ENCODE results near the gene DIDO1. TPM values are rescaled to one million over a fixed set of nuclear protein-coding genes. Genes with fewer than 3 reads are reported as not detected.

DIDO1 gene
- total RNA-seq, 1 donor, result 46.3 TPM

DNA sequence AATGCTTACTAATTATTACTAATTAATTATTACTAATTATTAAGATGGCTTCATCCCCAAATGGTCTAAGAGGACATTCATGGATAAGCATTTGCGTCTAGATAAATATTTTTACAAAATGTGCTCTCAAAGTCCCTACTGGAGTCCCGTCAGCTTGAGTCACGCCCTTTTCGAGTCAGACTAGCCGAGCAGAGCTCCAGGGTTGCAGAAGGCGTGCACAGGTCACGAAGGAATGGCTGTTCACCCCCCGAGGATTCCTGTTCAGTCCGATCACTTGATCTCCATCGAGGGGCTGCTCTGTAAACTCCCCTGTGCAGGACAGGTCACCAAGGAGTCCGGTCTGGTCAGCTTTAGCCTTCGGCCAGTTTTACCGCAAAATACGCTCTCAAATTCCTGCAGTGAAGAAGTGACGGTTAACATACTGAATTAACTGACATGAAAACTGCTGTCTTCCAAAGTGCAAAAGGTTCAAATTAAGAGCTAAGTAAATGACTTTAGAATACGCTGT lies 84.5 kb downstream of the DIDO1 start:
- DNase-seq (ENCODE audit: insufficient read length, low spot score, missing footprints), result peak; percentile 41
- no peak overlapping the region for H2AFZ ChIP-seq (ENCODE audit: low read length)

GRCh38 chr20:62840244-62841197 lies 85.8 kb downstream of the DIDO1 start:
- no peak overlapping the region for H3K4me3 ChIP-seq (ENCODE audit: insufficient read depth, low read length)

More for the DNA sequence above, 84.5 kb downstream of the DIDO1 start:
- TF ChIP-seq, protein P1, sequence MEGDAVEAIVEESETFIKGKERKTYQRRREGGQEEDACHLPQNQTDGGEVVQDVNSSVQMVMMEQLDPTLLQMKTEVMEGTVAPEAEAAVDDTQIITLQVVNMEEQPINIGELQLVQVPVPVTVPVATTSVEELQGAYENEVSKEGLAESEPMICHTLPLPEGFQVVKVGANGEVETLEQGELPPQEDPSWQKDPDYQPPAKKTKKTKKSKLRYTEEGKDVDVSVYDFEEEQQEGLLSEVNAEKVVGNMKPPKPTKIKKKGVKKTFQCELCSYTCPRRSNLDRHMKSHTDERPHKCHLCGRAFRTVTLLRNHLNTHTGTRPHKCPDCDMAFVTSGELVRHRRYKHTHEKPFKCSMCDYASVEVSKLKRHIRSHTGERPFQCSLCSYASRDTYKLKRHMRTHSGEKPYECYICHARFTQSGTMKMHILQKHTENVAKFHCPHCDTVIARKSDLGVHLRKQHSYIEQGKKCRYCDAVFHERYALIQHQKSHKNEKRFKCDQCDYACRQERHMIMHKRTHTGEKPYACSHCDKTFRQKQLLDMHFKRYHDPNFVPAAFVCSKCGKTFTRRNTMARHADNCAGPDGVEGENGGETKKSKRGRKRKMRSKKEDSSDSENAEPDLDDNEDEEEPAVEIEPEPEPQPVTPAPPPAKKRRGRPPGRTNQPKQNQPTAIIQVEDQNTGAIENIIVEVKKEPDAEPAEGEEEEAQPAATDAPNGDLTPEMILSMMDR (IDR thresholded peaks at IDR 0.05; ENCODE audit: extremely low read depth, low read depth, low read length), result no peak
- Histone ChIP-seq H3K27me3 (ENCODE audit: insufficient read depth, low read length) (peaks cover 37% of the 10 kb centered on the region), H3K4me2 (ENCODE audit: insufficient read depth, low read length) (no peak overlapping the region), H3K9me3 (ENCODE audit: low read depth, low read length) (no peaks in the 10 kb centered on the region), H3K36me3 (ENCODE audit: insufficient read depth, low read length) (peaks cover 4% of the 10 kb centered on the region), H3K27ac (ENCODE audit: low read depth, low read length) (no peak overlapping the region), H3K4me1 (ENCODE audit: insufficient read depth, low read length) (no peaks in the 10 kb centered on the region), H3K4me3 (ENCODE audit: insufficient read depth, low read length) (no peak overlapping the region), H3K79me2 (ENCODE audit: insufficient read depth, low read length) (no peaks in the 10 kb centered on the region), H4K20me1 (ENCODE audit: insufficient read depth, low read length) (peaks cover 3% of the 10 kb centered on the region)

GRCh38 chr20:62839816-62840215 lies 86.5 kb downstream of the DIDO1 start:
- Histone ChIP-seq H3K4me2 (ENCODE audit: insufficient read depth, low read length) (no peak overlapping the region), H3K9me3 (ENCODE audit: low read depth, low read length) (no peaks in the 10 kb centered on the region), H3K4me1 (ENCODE audit: insufficient read depth, low read length) (no peaks in the 10 kb centered on the region), H3K36me3 (ENCODE audit: insufficient read depth, low read length) (no peaks in the 10 kb centered on the region), H3K27ac (ENCODE audit: low read depth, low read length) (no peak overlapping the region), H2AFZ (ENCODE audit: low read length) (no peak overlapping the region), H4K20me1 (ENCODE audit: insufficient read depth, low read length) (no peaks in the 10 kb centered on the region), H3K4me3 (ENCODE audit: insufficient read depth, low read length) (no peak overlapping the region), H3K27me3 (ENCODE audit: insufficient read depth, low read length) (peaks cover 56% of the 10 kb centered on the region), H3K79me2 (ENCODE audit: insufficient read depth, low read length) (no peaks in the 10 kb centered on the region)
- TF ChIP-seq, protein P1 (IDR thresholded peaks at IDR 0.05; ENCODE audit: extremely low read depth, low read depth, low read length), result no peak
- DNase-seq (ENCODE audit: insufficient read length, low spot score, missing footprints), result no peak

More at GRCh38 chr20:62840244-62841197, 85.8 kb downstream of the DIDO1 start:
- TF ChIP-seq, protein P1 (IDR thresholded peaks at IDR 0.05; ENCODE audit: extremely low read depth, low read depth, low read length), result no peak
- Histone ChIP-seq H2AFZ (ENCODE audit: low read length) (no peak overlapping the region), H3K4me1 (ENCODE audit: insufficient read depth, low read length) (no peaks in the 10 kb centered on the region), H3K79me2 (ENCODE audit: insufficient read depth, low read length) (no peaks in the 10 kb centered on the region), H3K36me3 (ENCODE audit: insufficient read depth, low read length) (no peaks in the 10 kb centered on the region), H3K27ac (ENCODE audit: low read depth, low read length) (no peak overlapping the region), H3K9me3 (ENCODE audit: low read depth, low read length) (no peaks in the 10 kb centered on the region), H4K20me1 (ENCODE audit: insufficient read depth, low read length) (peaks cover under 1% of the 10 kb centered on the region), H3K4me2 (ENCODE audit: insufficient read depth, low read length) (no peak overlapping the region), H3K27me3 (ENCODE audit: insufficient read depth, low read length) (peaks cover 49% of the 10 kb centered on the region)
- DNase-seq (ENCODE audit: insufficient read length, low spot score, missing footprints), result peak; percentile 37

DNA sequence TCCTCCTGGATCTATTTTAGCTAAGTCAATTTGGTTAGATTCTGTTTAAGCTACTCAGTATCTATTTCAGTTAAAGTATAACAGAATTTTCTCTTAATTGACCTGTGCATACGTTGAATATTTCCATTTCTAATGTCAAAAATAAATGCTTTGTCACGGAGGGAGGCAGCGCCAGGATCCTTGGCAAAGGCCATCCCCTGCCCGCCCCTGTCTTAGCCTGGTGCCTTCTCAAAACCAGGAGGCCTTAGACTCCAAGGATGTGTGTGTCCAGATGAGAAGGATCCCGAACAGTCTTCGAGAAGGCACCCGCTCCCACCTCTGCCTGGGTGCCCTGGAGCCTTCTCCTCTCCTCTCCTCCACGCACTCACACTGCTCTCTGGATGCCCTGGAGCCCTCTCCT lies 87.0 kb downstream of the DIDO1 start:
- H3K4me1 ChIP-seq (ENCODE audit: insufficient read depth, low read length), result no peaks in the 10 kb centered on the region
- H3K27ac ChIP-seq (ENCODE audit: low read depth, low read length), result no peak overlapping the region
- H3K4me3 ChIP-seq (ENCODE audit: insufficient read depth, low read length), result no peak overlapping the region
- H3K9me3 ChIP-seq (ENCODE audit: low read depth, low read length), result no peaks in the 10 kb centered on the region
- no peaks in the 10 kb centered on the region for H3K79me2 ChIP-seq (ENCODE audit: insufficient read depth, low read length)
- H3K4me2 ChIP-seq (ENCODE audit: insufficient read depth, low read length), result no peak overlapping the region
- DNase-seq (ENCODE audit: insufficient read length, low spot score, missing footprints), result peak; percentile 29
- H4K20me1 ChIP-seq (ENCODE audit: insufficient read depth, low read length), result no peaks in the 10 kb centered on the region
- H3K27me3 ChIP-seq (ENCODE audit: insufficient read depth, low read length), result peaks cover 59% of the 10 kb centered on the region
- TF ChIP-seq, protein P1 (IDR thresholded peaks at IDR 0.05; ENCODE audit: extremely low read depth, low read depth, low read length), result no peak
- no peak overlapping the region for H2AFZ ChIP-seq (ENCODE audit: low read length)
- H3K36me3 ChIP-seq (ENCODE audit: insufficient read depth, low read length), result no peaks in the 10 kb centered on the region
